ENCODE results near the gene PCNX2.

The PCNX2 gene

DNA sequence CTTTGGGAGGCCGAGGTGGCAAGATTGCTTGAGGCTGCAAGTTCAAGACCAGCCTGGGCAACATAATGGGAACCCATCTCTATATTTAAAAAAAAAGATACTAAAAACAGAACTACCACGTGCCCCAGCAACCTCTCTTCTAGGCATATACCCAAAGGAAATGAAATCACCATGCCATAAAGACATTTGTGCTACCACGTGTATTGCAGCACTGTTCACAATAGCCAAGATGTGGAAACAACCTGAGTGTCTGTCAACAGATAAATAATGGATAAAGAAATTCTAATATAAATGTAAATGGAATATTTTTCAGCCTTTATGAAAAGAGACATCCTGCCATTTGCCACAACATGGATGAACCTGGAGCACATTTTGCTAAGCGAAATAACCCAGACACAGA, 128.6 kb downstream of the PCNX2 start:
- TF ChIP-seq, protein P1, sequence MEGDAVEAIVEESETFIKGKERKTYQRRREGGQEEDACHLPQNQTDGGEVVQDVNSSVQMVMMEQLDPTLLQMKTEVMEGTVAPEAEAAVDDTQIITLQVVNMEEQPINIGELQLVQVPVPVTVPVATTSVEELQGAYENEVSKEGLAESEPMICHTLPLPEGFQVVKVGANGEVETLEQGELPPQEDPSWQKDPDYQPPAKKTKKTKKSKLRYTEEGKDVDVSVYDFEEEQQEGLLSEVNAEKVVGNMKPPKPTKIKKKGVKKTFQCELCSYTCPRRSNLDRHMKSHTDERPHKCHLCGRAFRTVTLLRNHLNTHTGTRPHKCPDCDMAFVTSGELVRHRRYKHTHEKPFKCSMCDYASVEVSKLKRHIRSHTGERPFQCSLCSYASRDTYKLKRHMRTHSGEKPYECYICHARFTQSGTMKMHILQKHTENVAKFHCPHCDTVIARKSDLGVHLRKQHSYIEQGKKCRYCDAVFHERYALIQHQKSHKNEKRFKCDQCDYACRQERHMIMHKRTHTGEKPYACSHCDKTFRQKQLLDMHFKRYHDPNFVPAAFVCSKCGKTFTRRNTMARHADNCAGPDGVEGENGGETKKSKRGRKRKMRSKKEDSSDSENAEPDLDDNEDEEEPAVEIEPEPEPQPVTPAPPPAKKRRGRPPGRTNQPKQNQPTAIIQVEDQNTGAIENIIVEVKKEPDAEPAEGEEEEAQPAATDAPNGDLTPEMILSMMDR (IDR thresholded peaks at IDR 0.05; ENCODE audit: poor library complexity, severe bottlenecking), result no peak
- DNase-seq (ENCODE audit: low spot score) (no peak), ATAC-seq (ENCODE audit: low read depth) (no peak)
- H3K9me3 ChIP-seq (ENCODE audit: severe bottlenecking), result no peaks in the 10 kb centered on the region
- H3K36me3 ChIP-seq (ENCODE audit: low read depth), result peaks cover 16% of the 10 kb centered on the region
- no peak overlapping the region for H3K27ac ChIP-seq (ENCODE audit: poor library complexity, severe bottlenecking)
- H3K27me3 ChIP-seq (ENCODE audit: insufficient read depth, poor library complexity, severe bottlenecking), result no peaks in the 10 kb centered on the region
- H3K4me1 ChIP-seq (ENCODE audit: insufficient read depth, poor library complexity, severe bottlenecking), result no peaks in the 10 kb centered on the region
- no peak overlapping the region for H3K4me3 ChIP-seq (ENCODE audit: severe bottlenecking)

DNA sequence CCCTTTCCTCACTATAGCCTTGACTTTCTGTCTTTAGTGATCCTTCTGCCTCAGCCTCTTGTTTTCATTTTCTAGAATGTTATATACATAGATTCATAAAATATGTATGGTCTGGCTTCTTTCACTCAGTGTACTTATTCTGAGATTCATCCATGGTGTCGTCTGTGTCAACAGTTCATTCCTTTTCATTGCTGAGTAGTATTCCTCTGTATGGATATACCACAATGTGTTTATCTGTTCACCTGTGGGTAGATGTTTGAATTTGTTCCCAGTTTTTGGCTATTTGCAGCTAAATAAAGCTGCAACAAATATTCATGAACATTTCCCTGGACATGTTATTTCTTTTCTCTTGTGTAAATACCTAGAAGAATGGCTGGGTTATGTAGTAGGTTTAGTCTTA, 131.8 kb downstream of the PCNX2 start:
- no peak for ATAC-seq (ENCODE audit: low read depth)

DNA sequence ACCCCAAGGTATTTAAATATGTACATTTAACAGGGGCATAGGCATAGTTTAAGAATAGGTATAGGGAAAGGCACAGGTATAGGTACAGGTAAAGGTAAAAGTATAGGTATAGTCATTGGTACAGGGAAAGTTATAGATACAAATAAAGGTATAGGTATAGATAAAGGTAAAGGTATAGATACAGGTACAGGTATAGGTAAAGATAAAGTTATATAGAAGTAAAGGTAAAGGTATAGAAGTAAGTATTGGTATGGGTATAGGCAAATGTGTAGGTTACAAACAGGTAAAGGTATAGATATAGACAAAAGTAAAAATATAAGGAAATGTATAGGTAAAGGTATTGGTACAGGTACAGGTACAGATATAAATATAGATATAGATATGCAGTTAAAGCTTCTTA, 137.2 kb downstream of the PCNX2 start:
- TF ChIP-seq, protein P1 (IDR thresholded peaks at IDR 0.05; ENCODE audit: poor library complexity, severe bottlenecking), result no peak
- Histone ChIP-seq H3K27ac (ENCODE audit: poor library complexity, severe bottlenecking) (no peak overlapping the region), H3K4me1 (ENCODE audit: insufficient read depth, poor library complexity, severe bottlenecking) (no peaks in the 10 kb centered on the region), H3K36me3 (ENCODE audit: low read depth) (peaks cover 9% of the 10 kb centered on the region), H3K27me3 (ENCODE audit: insufficient read depth, poor library complexity, severe bottlenecking) (no peaks in the 10 kb centered on the region), H3K9me3 (ENCODE audit: severe bottlenecking) (no peaks in the 10 kb centered on the region), H3K4me3 (ENCODE audit: severe bottlenecking) (no peak overlapping the region)
- ATAC-seq (ENCODE audit: low read depth) (no peak), DNase-seq (ENCODE audit: low spot score) (no peak)

More for the DNA sequence above, 131.8 kb downstream of the PCNX2 start:
- TF ChIP-seq, protein P1 (IDR thresholded peaks at IDR 0.05; ENCODE audit: poor library complexity, severe bottlenecking), result no peak
- H3K27me3 ChIP-seq (ENCODE audit: insufficient read depth, poor library complexity, severe bottlenecking), result no peaks in the 10 kb centered on the region
- H3K4me3 ChIP-seq (ENCODE audit: severe bottlenecking), result no peak overlapping the region
- DNase-seq (ENCODE audit: low spot score), result no peak
- H3K4me1 ChIP-seq (ENCODE audit: insufficient read depth, poor library complexity, severe bottlenecking), result no peaks in the 10 kb centered on the region
- H3K36me3 ChIP-seq (ENCODE audit: low read depth), result peaks cover 13% of the 10 kb centered on the region
- no peaks in the 10 kb centered on the region for H3K9me3 ChIP-seq (ENCODE audit: severe bottlenecking)
- H3K27ac ChIP-seq (ENCODE audit: poor library complexity, severe bottlenecking), result no peak overlapping the region

DNA sequence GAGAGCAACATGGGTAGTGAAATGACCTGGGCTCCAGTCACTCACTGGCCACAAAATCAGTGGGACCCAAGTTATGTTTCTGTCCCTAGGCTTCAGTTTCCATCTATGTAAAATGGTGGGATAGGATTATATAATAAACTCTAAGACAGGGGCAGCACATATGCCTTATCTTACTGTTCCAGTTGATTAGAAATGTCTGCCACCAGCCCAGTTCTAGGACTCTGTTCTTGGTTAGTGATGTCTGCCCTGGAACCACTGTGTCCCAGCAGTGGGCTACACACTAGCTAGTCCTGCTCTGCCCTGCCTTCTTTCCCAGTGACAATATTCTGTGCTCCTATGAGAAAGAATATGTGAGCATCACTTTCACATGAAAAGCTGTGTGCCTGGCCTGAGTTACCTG, 138.3 kb downstream of the PCNX2 start:
- H3K27me3 ChIP-seq (ENCODE audit: insufficient read depth, poor library complexity, severe bottlenecking), result no peaks in the 10 kb centered on the region

DNA sequence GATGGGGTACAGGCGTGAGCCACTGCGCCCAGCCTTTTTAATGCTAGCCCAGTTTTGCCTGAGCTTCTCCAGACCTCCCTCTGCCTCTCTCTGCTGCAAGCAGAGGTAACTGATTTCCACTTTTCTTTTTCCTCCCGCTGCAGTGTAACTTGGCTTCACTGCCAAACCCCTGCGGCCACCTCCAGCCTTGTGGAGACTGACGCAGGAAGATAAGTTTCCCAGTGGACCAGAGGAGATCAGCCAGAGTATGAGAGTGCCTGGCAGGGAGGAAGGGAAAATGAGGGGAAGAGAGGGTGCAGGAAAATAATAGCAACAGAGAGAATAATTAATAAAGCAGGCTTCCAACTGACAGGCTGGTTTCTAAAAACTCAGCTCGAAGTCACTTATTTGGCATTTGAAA, 143.7 kb downstream of the PCNX2 start:
- DNase-seq (ENCODE audit: low spot score) (no peak), ATAC-seq (ENCODE audit: low read depth) (no peak)
- Histone ChIP-seq H3K9me3 (ENCODE audit: severe bottlenecking) (no peaks in the 10 kb centered on the region), H3K27ac (ENCODE audit: poor library complexity, severe bottlenecking) (no peak overlapping the region), H3K4me1 (ENCODE audit: insufficient read depth, poor library complexity, severe bottlenecking) (no peaks in the 10 kb centered on the region), H3K4me3 (ENCODE audit: severe bottlenecking) (no peak overlapping the region), H3K36me3 (ENCODE audit: low read depth) (peaks cover 5% of the 10 kb centered on the region; the same call in 1 of the 2 replicates), H3K27me3 (ENCODE audit: insufficient read depth, poor library complexity, severe bottlenecking) (no peaks in the 10 kb centered on the region)
- TF ChIP-seq, protein P1 (IDR thresholded peaks at IDR 0.05; ENCODE audit: poor library complexity, severe bottlenecking), result no peak

More for the DNA sequence above, 138.3 kb downstream of the PCNX2 start:
- Histone ChIP-seq H3K36me3 (ENCODE audit: low read depth) (peaks cover 9% of the 10 kb centered on the region), H3K4me3 (ENCODE audit: severe bottlenecking) (no peak overlapping the region), H3K4me1 (ENCODE audit: insufficient read depth, poor library complexity, severe bottlenecking) (no peaks in the 10 kb centered on the region), H3K27ac (ENCODE audit: poor library complexity, severe bottlenecking) (no peak overlapping the region), H3K9me3 (ENCODE audit: severe bottlenecking) (no peaks in the 10 kb centered on the region)
- DNase-seq (ENCODE audit: low spot score) (no peak), ATAC-seq (ENCODE audit: low read depth) (no peak)
- TF ChIP-seq, protein P1 (IDR thresholded peaks at IDR 0.05; ENCODE audit: poor library complexity, severe bottlenecking), result no peak

All from RWPE2 (cell line).